Measurements from ENCODE around the gene RAP1GDS1.
"Not testable (repeated sequence)": the region's sequence is repeated elsewhere in the genome, so short reads cannot be mapped to it uniquely, and the experiment has no call there.

Gene RAP1GDS1

GRCh38 chr4:98352396-98352795, 91.2 kb downstream of the RAP1GDS1 start:
- TF ChIP-seq GATA1 (IDR thresholded peaks at IDR 0.05; ENCODE audit: low read depth, low read length) (no peak), POLR2A (IDR thresholded peaks at IDR 0.05; ENCODE audit: low read length) (no peak)
- no peak for DNase-seq

GRCh38 chr4:98352940-98353339, 91.8 kb downstream of the RAP1GDS1 start:
- TF ChIP-seq POLR2A (IDR thresholded peaks at IDR 0.05; ENCODE audit: low read length) (no peak), GATA1 (IDR thresholded peaks at IDR 0.05; ENCODE audit: low read depth, low read length) (no peak)

GRCh38 chr4:98358630-98359248, 97.6 kb downstream of the RAP1GDS1 start:
- no peak for DNase-seq
- TF ChIP-seq POLR2A (IDR thresholded peaks at IDR 0.05; ENCODE audit: low read length): no peak
- TF ChIP-seq GATA1 (IDR thresholded peaks at IDR 0.05; ENCODE audit: low read depth, low read length): no peak

More at GRCh38 chr4:98352940-98353339, 91.8 kb downstream of the RAP1GDS1 start:
- no peak for DNase-seq

GRCh38 chr4:98359646-98360045, 98.5 kb downstream of the RAP1GDS1 start:
- no peak for DNase-seq
- no peak for TF ChIP-seq POLR2A (IDR thresholded peaks at IDR 0.05; ENCODE audit: low read length)

DNA sequence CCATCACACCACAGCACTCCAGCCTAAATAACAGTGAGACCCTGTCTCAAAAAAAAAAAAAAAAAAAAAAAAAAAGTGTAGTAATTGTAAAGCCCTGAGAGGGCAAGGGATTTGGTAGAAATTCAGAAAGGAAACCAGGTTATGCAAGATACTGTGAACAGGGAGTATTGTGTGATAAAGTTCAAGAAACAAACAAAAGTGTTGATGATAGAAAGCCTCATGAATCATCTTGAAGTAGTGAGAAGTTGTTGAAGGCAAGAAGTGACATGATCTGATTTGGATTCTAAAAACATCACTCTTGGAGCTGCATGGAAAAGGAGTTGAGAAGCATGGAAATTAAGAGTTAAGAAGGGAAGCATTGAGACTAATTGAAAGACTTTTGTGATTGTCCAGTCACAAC, 102.2 kb downstream of the RAP1GDS1 start:
- DNase-seq: no peak
- no peak for TF ChIP-seq POLR2A (IDR thresholded peaks at IDR 0.05; ENCODE audit: low read length)
- no peak for TF ChIP-seq GATA1 (IDR thresholded peaks at IDR 0.05; ENCODE audit: low read depth, low read length)

DNA sequence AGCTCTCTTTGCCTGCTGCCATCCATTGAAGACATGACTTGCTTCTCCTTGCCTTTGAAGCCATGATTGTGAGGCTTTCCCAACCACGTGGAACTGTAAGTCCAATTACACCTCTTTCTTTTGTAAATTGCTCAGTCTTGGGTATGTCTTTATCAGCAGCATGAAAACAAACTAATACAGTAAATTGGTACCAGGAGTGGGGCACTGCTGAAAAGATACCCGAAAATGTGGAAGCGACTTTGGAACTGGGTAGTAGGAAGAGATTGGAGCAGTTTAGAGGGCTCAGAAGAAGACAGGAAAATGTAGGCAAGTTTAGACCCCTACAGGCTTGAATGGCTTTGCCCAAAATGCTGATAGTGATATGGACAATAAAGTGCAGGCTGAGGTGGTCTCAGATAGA, 105.1 kb downstream of the RAP1GDS1 start:
- DNase-seq: not testable (repeated sequence)

DNA sequence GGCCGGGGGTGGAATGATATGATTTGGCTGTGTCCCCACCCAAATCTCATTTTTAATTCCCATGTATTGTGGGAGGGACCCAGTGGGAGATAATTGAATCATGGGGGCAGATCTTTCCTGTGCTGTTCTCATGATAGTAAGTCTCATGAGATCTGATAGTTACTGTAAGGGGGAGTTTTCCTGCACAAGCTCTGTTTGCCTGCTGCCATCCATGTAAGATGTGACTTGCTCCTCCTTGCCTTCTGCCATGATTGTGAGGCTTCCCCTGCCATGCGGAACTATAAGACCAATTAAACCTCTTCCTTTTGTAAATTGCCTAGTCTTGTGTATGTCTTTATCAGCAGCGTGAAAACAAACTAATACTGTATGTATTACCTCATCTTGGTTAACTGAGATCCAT, 106.8 kb downstream of the RAP1GDS1 start:
- DNase-seq: not testable (repeated sequence)

DNA sequence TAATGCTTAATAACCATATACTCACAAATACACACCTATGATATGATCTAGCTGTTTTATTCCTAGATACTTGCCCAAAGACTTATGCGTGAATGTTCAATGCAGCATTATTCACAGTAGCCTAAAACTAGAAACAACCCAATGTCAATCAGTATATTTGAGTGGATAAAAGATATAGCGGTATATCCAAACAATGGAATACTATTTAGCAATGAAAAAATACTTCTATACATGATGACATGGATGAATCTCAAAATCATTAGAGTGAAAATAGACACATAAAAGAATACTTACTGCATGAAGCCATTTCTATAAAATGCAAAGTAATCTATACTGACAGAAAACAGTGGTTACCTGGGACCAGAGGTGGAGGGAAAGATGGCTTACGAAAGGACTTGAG, 108.1 kb downstream of the RAP1GDS1 start:
- no peak for DNase-seq
- TF ChIP-seq GATA1 (IDR thresholded peaks at IDR 0.05; ENCODE audit: low read depth, low read length) (no peak), POLR2A (IDR thresholded peaks at IDR 0.05; ENCODE audit: low read length) (no peak)

DNA sequence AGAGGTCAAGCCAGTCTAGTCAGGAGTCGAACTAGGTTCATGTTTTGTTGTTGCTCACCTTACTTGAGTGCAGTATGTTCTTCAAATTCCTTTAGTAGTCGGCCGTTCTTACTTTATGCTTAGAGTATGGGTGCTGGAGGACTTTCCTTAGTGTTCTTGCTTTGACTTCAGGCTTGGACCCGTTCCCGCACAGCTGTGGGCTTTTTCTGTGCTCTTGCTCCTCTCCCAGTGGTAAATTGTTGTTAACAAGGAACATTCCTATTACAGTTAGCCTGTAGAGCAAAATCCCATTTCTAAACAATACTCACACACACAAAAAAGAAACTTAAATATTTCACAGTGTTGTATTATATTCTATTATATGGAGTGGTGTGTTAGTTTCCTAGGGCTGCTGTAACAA, 113.5 kb downstream of the RAP1GDS1 start:
- TF ChIP-seq POLR2A (IDR thresholded peaks at IDR 0.05; ENCODE audit: low read length): no peak
- TF ChIP-seq GATA1 (IDR thresholded peaks at IDR 0.05; ENCODE audit: low read depth, low read length): no peak
- no peak for DNase-seq

DNA sequence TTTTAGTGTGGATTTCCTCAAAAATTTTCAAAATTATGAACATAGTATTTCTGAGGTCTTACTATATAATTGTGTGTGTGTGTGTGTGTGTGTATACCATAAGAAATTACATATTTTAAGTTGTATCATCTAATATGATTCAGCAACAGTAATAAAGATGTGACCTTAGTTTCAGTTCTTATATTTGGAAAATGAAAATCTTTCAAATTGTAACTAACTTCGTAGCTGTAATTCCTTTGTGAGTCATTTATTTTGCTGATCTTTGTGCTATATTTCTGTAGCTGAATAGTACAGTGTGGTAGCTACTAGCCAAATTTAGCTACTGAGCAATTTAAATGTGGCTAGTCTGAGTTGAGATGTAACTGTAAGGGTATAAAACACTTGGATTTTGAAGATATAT, 116.4 kb downstream of the RAP1GDS1 start:
- no peak for DNase-seq
- no peak for TF ChIP-seq POLR2A (IDR thresholded peaks at IDR 0.05; ENCODE audit: low read length)
- TF ChIP-seq GATA1 (IDR thresholded peaks at IDR 0.05; ENCODE audit: low read depth, low read length): no peak

DNA sequence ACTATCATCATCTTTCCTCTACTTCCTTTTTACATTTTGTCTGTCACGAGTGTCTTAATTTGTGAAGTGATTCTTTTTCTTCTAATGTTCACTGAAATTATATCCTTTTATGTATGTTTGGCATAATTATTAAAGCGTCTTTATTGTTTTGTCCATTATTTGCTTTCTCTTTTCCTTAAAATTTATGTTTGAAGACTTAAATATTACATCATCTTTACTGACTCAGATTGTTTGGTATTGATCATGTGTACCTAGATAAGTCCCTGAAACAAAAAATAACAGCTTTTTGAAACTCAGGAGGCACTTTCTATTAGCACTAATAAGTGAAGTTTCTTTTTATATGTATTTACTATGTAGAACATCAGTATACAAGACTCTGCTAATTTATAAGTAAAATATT, 120.1 kb downstream of the RAP1GDS1 start:
- DNase-seq: no peak
- TF ChIP-seq GATA1 (IDR thresholded peaks at IDR 0.05; ENCODE audit: low read depth, low read length) (no peak), POLR2A (IDR thresholded peaks at IDR 0.05; ENCODE audit: low read length) (no peak)

GRCh38 chr4:98383431-98384106, 122.4 kb downstream of the RAP1GDS1 start:
- TF ChIP-seq POLR2A (IDR thresholded peaks at IDR 0.05; ENCODE audit: low read length) (no peak), GATA1 (IDR thresholded peaks at IDR 0.05; ENCODE audit: low read depth, low read length) (no peak)
- DNase-seq: no peak

DNA sequence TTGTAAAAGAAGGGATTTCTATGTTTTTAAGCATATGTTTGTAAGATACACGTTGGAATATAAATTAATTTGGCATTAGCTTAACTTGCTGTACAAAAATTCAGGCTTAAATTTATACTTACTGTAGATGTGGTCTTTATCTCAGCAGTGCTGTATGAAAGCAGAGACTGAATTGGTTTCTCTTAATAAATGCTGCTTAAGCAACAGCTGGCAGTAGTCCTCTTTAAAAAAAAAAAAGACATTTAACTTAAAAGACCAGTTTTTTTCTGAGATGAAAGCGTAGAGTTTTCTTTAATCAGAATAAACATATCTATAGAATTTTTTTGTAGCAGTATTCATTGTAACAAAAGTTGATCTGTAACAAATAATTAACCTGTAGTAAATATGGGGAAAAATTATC, 124.6 kb downstream of the RAP1GDS1 start:
- no peak for DNase-seq
- no peak for TF ChIP-seq GATA1 (IDR thresholded peaks at IDR 0.05; ENCODE audit: low read depth, low read length)
- TF ChIP-seq POLR2A (IDR thresholded peaks at IDR 0.05; ENCODE audit: low read length): no peak

DNA sequence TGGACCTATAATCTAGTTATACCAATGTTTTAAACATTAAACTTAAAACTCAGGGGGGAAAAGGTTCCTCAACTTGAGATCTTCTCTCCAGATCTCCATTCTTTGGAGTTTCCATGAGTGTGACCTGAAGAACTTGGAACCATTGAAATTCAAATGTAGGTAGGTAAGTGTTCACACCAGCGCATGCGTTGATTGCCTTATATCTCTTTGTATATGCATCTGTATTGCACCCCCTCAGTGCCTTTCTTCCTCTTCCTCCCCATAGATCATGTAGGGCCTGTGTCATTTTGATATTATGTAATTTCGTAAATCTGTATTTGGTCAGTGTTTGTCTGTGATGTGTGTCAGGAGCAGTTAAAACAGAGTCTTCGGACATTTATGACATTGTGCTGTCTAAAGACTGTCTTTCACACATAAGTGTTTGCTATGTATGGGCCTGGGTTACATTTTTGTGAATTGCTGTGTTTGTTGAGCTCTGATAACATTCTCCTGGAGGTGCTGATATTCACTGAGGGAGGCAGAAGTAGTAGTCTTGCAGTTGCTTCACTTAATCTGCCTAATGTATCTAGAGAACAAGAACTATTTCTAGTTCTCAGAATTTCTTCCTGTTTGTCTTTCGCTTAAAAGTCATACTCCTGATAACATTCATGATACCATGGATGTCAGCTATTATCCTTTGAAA, 126.3 kb downstream of the RAP1GDS1 start:
- TF ChIP-seq GATA1 (IDR thresholded peaks at IDR 0.05; ENCODE audit: low read depth, low read length) (no peak), POLR2A (IDR thresholded peaks at IDR 0.05; ENCODE audit: low read length) (no peak)
- peak; percentile 48 to 74 for DNase-seq

GRCh38 chr4:98394134-98394533, 132.9 kb downstream of the RAP1GDS1 start:
- no peak for DNase-seq
- TF ChIP-seq GATA1 (IDR thresholded peaks at IDR 0.05; ENCODE audit: low read depth, low read length): no peak
- TF ChIP-seq POLR2A (IDR thresholded peaks at IDR 0.05; ENCODE audit: low read length): no peak
